Activated CD4-positive, alpha-beta memory T cell treated with anti-CD3 and anti-CD28 coated beads, Interleukin-2, amount 10 ng/mL, durations not matched to agents 7 days and 5 days (primary cell): ENCODE measurements around the gene H1-8. TPM values are rescaled to one million over a fixed set of nuclear protein-coding genes. Genes with fewer than 3 reads are reported as not detected.

Experiments used
- CTCF ChIA-PET: fragments of 350-600 bp; sonication (Branson Sonifier 250); formaldehyde crosslinking; loops from one replicate; lab custom pipeline; 2021; ENCODE audit warnings: antibody characterized with exemption, inconsistent platforms; lab: Charles Lee
- POLR2A ChIA-PET: fragments of 350-600 bp; sonication (Branson Sonifier 250); formaldehyde crosslinking; loops from one replicate; lab custom pipeline; 2021; ENCODE audit warnings: antibody characterized with exemption; lab: Charles Lee
- DNase-seq: peaks from one replicate; pipeline ENCODE4 v3.0.0-alpha.2; 2020
- H3K27ac Mint-ChIP-seq: one replicate; pipeline ENCODE4 v1.8.0; 2021; ENCODE audit warnings: mild to moderate bottlenecking, mixed read lengths
- H3K27me3 Mint-ChIP-seq: one replicate; pipeline ENCODE4 v1.8.0; 2021; ENCODE audit warnings: mixed read lengths
- H3K36me3 Mint-ChIP-seq: one replicate; pipeline ENCODE4 v1.8.0; 2021; ENCODE audit warnings: low read depth, mixed read lengths
- H3K4me1 Mint-ChIP-seq: one replicate; pipeline ENCODE4 v1.8.0; 2021; ENCODE audit warnings: mixed read lengths
- H3K4me3 Mint-ChIP-seq: one replicate; pipeline ENCODE4 v1.8.0; 2021; ENCODE audit warnings: mild to moderate bottlenecking, mixed read lengths
- H3K9me3 Mint-ChIP-seq: one replicate; pipeline ENCODE4 v1.8.0; 2021; ENCODE audit warnings: mixed read lengths
- total RNA-seq, 2 experiments: library from RNA; stranded (reverse); gene quantifications; one replicate each; pipeline ENCODE4 v1.2.3, GENCODE V29; 2021

H1-8 gene
- total RNA-seq, 2 experiments from 2014 or later: not detected

DNA sequence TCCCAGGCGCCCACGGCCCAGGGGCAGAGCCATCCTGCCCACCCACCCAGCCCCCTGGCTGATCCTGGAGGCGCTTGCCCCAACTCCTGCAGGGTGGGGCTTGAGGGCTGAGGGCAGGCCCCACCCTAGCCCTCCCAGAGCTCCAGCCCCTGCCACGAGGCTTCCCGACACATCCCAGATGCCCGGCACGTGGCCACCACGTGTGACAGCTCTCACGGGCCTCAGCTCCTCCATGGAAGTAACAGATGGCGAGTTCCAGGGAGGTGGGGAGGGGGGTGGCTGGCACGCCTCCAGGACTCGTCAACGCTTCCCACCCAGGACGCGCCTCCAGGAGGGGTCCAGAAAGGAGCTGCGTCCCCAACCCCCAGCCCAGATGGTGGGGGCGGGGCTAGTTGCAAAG is 34.4 kb downstream of the H1-8 start:
- ChIA-PET POLR2A (interaction anchor here (1.1 to 2.8 kb wide), 10 partner anchors 9 to 138 kb away, joined by 3 to 30 read pairs (median 5); partner anchors contain the start of genes IFT122, MBD4 and PLXND1), CTCF (interaction anchor here (1.1 to 2.1 kb wide), 5 partner anchors 16 to 261 kb away, joined by 3 to 8 read pairs (median 4); a partner anchor contains a TSS)
- peak overlapping the region; percentile 94 for H3K27ac Mint-ChIP-seq

GRCh38 chr3:129577925-129578786 is 35.2 kb downstream of the H1-8 start:
- H3K27me3 Mint-ChIP-seq: no peaks in the 10 kb centered on the region
- H3K4me3 Mint-ChIP-seq: no peak overlapping the region
- peak overlapping the region; percentile 94 for H3K27ac Mint-ChIP-seq
- no peaks in the 10 kb centered on the region for H3K36me3 Mint-ChIP-seq
- ChIA-PET CTCF (interaction anchor here (1.2 to 2.1 kb wide), 2 partner anchors 15 to 88 kb away, joined by 3 to 8 read pairs; no protein-coding TSS in a partner anchor), POLR2A (interaction anchor here (1.1 to 2.8 kb wide), 6 partner anchors 9 to 138 kb away, joined by 3 to 30 read pairs (median 4); partner anchors contain the start of genes IFT122 and MBD4)
- DNase-seq: no peak
- H3K9me3 Mint-ChIP-seq: no peaks in the 10 kb centered on the region
- H3K4me1 Mint-ChIP-seq: peaks cover 38% of the 10 kb centered on the region

More for the DNA sequence above, 34.4 kb downstream of the H1-8 start:
- H3K27me3 Mint-ChIP-seq: no peaks in the 10 kb centered on the region
- H3K9me3 Mint-ChIP-seq: no peaks in the 10 kb centered on the region
- no peaks in the 10 kb centered on the region for H3K36me3 Mint-ChIP-seq
- peaks cover 40% of the 10 kb centered on the region for H3K4me1 Mint-ChIP-seq
- H3K4me3 Mint-ChIP-seq: no peak overlapping the region
- no peak for DNase-seq

DNA sequence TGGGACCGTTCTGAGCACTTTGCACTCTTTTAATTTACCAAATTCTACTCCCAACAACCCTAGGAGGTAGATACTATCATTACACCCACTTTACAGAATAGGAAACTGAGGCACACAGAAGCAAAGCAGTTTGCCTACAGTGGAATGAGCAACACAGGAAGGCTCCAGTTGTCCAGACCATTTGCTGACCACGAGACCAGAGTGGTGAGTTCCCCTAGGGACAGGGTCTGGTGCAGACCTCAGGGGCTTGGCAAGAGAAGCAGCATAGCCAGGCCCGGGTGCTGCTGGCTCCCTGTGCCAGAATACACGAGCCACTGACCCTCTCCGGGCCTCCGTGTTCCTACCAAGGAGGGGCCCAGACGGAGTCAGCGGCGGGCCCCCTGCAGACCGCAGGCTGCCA is 37.0 kb downstream of the H1-8 start:
- no peaks in the 10 kb centered on the region for H3K9me3 Mint-ChIP-seq
- no peak overlapping the region for H3K27ac Mint-ChIP-seq
- no peaks in the 10 kb centered on the region for H3K27me3 Mint-ChIP-seq
- no peak for DNase-seq
- ChIA-PET POLR2A (no interaction called here), CTCF (no interaction called here)
- H3K36me3 Mint-ChIP-seq: no peaks in the 10 kb centered on the region
- peaks cover 35% of the 10 kb centered on the region for H3K4me1 Mint-ChIP-seq
- H3K4me3 Mint-ChIP-seq: no peak overlapping the region

GRCh38 chr3:129581623-129582022 is 38.6 kb downstream of the H1-8 start:
- DNase-seq: no peak
- H3K4me3 Mint-ChIP-seq: no peak overlapping the region
- no peaks in the 10 kb centered on the region for H3K27me3 Mint-ChIP-seq
- H3K9me3 Mint-ChIP-seq: no peaks in the 10 kb centered on the region
- H3K27ac Mint-ChIP-seq: no peak overlapping the region
- H3K36me3 Mint-ChIP-seq: no peaks in the 10 kb centered on the region
- CTCF ChIA-PET: no interaction called here
- peaks cover 19% of the 10 kb centered on the region for H3K4me1 Mint-ChIP-seq
- POLR2A ChIA-PET: no interaction called here

GRCh38 chr3:129582799-129583198 is 39.8 kb downstream of the H1-8 start:
- DNase-seq: no peak
- H3K4me3 Mint-ChIP-seq: no peak overlapping the region
- no peaks in the 10 kb centered on the region for H3K36me3 Mint-ChIP-seq
- POLR2A ChIA-PET: no interaction called here
- no peak overlapping the region for H3K27ac Mint-ChIP-seq
- no peaks in the 10 kb centered on the region for H3K9me3 Mint-ChIP-seq
- CTCF ChIA-PET: no interaction called here
- peaks cover 3% of the 10 kb centered on the region for H3K27me3 Mint-ChIP-seq
- H3K4me1 Mint-ChIP-seq: peaks cover 11% of the 10 kb centered on the region

- no peak overlapping the region for H3K27ac Mint-ChIP-seq
- peaks cover 4% of the 10 kb centered on the region for H3K27me3 Mint-ChIP-seq
- no peak overlapping the region for H3K4me3 Mint-ChIP-seq
- H3K36me3 Mint-ChIP-seq: no peaks in the 10 kb centered on the region
- peaks cover 6% of the 10 kb centered on the region for H3K4me1 Mint-ChIP-seq
- ChIA-PET CTCF (interaction anchor here (0.6 kb wide), 1 partner anchor 1228 kb away, joined by 3 read pairs; no protein-coding TSS in a partner anchor), POLR2A (no interaction called here)
- H3K9me3 Mint-ChIP-seq: no peaks in the 10 kb centered on the region
- no peak for DNase-seq
These were observed 40.3 kb downstream of the H1-8 start for GRCh38 chr3:129583289-129583688.

- H3K27ac Mint-ChIP-seq: no peak overlapping the region
- ChIA-PET CTCF (no interaction called here), POLR2A (no interaction called here)
- no peak for DNase-seq
- H3K9me3 Mint-ChIP-seq: no peaks in the 10 kb centered on the region
- H3K4me1 Mint-ChIP-seq: no peaks in the 10 kb centered on the region
- H3K27me3 Mint-ChIP-seq: peaks cover 4% of the 10 kb centered on the region
- H3K4me3 Mint-ChIP-seq: no peak overlapping the region
- no peaks in the 10 kb centered on the region for H3K36me3 Mint-ChIP-seq
These were observed 41.7 kb downstream of the H1-8 start for GRCh38 chr3:129584631-129585030.

GRCh38 chr3:129585949-129586657 is 43.1 kb downstream of the H1-8 start:
- H3K36me3 Mint-ChIP-seq: no peaks in the 10 kb centered on the region
- H3K4me3 Mint-ChIP-seq: no peak overlapping the region
- no peaks in the 10 kb centered on the region for H3K9me3 Mint-ChIP-seq
- no peak for DNase-seq
- no peak overlapping the region for H3K27ac Mint-ChIP-seq
- H3K4me1 Mint-ChIP-seq: no peaks in the 10 kb centered on the region
- ChIA-PET POLR2A (interaction anchor here (0.8 kb wide), 1 partner anchor 10 kb away, joined by 3 read pairs; no protein-coding TSS in a partner anchor), CTCF (no interaction called here)
- H3K27me3 Mint-ChIP-seq: peaks cover 6% of the 10 kb centered on the region

- peaks cover 14% of the 10 kb centered on the region for H3K27me3 Mint-ChIP-seq
- no peaks in the 10 kb centered on the region for H3K9me3 Mint-ChIP-seq
- no peak overlapping the region for H3K4me3 Mint-ChIP-seq
- CTCF ChIA-PET: no interaction called here
- H3K4me1 Mint-ChIP-seq: peaks cover 4% of the 10 kb centered on the region
- H3K27ac Mint-ChIP-seq: no peak overlapping the region
- DNase-seq: no peak
- H3K36me3 Mint-ChIP-seq: no peaks in the 10 kb centered on the region
- POLR2A ChIA-PET: interaction anchor here (1.4 kb wide), 1 partner anchor 9 kb away, joined by 4 read pairs; no protein-coding TSS in a partner anchor
These were observed 43.9 kb downstream of the H1-8 start for GRCh38 chr3:129586746-129587430.

DNA sequence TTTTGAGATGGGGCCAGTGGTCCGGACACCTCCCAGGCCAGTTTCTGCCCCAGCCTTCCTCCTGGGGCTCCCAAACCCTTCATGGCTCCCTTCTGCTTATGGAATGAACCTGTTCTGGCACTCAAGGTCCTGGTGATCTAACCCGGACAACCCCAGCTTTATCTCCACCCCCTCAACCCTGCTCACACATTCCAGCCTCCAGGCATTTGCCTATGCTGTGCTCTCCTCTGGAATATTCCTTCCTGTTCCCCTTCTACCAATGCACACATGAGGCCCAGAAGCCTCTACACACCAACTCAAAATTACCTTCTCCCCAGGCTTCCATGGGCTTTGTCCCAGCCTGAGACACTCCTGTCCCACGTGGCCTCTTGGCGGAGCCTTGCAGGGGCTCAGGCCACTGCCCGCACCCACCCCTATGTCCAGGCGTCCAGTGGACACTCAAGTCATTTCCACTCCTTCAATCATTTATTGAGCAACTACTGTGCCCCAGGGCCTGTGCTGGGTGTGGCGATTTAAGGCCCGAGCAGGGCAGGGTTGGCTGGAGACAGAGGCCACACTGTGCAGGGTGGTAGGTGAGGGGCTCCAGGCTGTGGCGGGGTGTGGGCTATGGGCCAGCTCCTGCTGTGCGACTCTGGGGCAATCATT is 44.7 kb downstream of the H1-8 start:
- H3K27ac Mint-ChIP-seq: no peak overlapping the region
- H3K4me1 Mint-ChIP-seq: peaks cover 6% of the 10 kb centered on the region
- no peaks in the 10 kb centered on the region for H3K9me3 Mint-ChIP-seq
- no peaks in the 10 kb centered on the region for H3K36me3 Mint-ChIP-seq
- H3K4me3 Mint-ChIP-seq: no peak overlapping the region
- no peak for DNase-seq
- ChIA-PET POLR2A (interaction anchor here (1.4 kb wide), 1 partner anchor 10 kb away, joined by 4 read pairs; no protein-coding TSS in a partner anchor), CTCF (no interaction called here)
- peaks cover 16% of the 10 kb centered on the region for H3K27me3 Mint-ChIP-seq

DNA sequence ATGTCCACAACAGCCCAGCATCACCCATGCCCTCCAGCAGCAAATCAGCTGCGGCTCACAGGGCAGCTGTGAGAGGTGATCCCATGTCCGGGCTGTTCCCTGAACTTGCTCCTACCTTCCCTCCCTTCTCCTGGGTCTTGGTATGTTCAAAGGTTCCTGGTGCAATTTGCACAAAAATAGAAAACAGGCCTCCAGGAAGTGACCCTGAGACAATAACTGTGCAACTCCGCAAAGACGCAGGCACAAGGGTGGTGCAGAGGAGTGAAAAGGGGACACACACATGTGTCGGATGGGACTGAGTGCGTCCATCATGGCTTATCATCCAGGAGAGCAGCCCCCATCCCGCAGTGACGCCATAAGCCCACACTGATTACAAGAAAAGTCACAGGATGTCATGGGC is 47.2 kb downstream of the H1-8 start:
- H3K27me3 Mint-ChIP-seq: peaks cover 33% of the 10 kb centered on the region
- DNase-seq: no peak
- CTCF ChIA-PET: no interaction called here
- POLR2A ChIA-PET: interaction anchor here (1.2 kb wide), 1 partner anchor 14 kb away, joined by 4 read pairs; no protein-coding TSS in a partner anchor
- no peaks in the 10 kb centered on the region for H3K36me3 Mint-ChIP-seq
- H3K27ac Mint-ChIP-seq: no peak overlapping the region
- no peak overlapping the region for H3K4me3 Mint-ChIP-seq
- H3K9me3 Mint-ChIP-seq: no peaks in the 10 kb centered on the region
- peaks cover 27% of the 10 kb centered on the region for H3K4me1 Mint-ChIP-seq

- POLR2A ChIA-PET: interaction anchor here (2.2 kb wide), 1 partner anchor 275 kb away, joined by 5 read pairs; a partner anchor contains a TSS
- H3K36me3 Mint-ChIP-seq: no peaks in the 10 kb centered on the region
- no peak overlapping the region for H3K4me3 Mint-ChIP-seq
- no peaks in the 10 kb centered on the region for H3K9me3 Mint-ChIP-seq
- peaks cover 43% of the 10 kb centered on the region for H3K27me3 Mint-ChIP-seq
- H3K27ac Mint-ChIP-seq: no peak overlapping the region
- CTCF ChIA-PET: interaction anchor here (0.5 kb wide), 1 partner anchor 801 kb away, joined by 3 read pairs; no protein-coding TSS in a partner anchor
- peaks cover 27% of the 10 kb centered on the region for H3K4me1 Mint-ChIP-seq
- DNase-seq: no peak
These were observed 49.0 kb downstream of the H1-8 start for GRCh38 chr3:129591932-129592331.
